AG04450 (cell line): ENCODE data around the gene CAPZA1. TPM values are rescaled to one million over a fixed set of nuclear protein-coding genes. Genes with fewer than 3 reads are reported as not detected.

Source experiments
- CTCF ChIA-PET: fragments of 300-600, 350-600 bp; formaldehyde crosslinking; extraction: SDS; loops from one replicate; lab custom pipeline; 2022; ENCODE audit warnings: antibody characterized with exemption, inconsistent platforms; lab: Charles Lee
- POLR2A ChIA-PET: fragments of 350-600 bp; formaldehyde crosslinking; extraction: SDS; loops from one replicate; lab custom pipeline; 2021; ENCODE audit warnings: antibody characterized with exemption, inconsistent platforms; lab: Yijun Ruan, JAX
- DNase-seq: peaks from one replicate; pipeline ENCODE4 v3.0.0-alpha.2; 2011; ENCODE audit warnings: low read depth, low spot score
- H3K27ac ChIP-seq: one replicate; pipeline ENCODE4 v1.5.1; 2012; ENCODE audit warnings: low read depth, low read length, control low read depth
- H3K27me3 ChIP-seq: one replicate; pipeline ENCODE4 v1.6.0; 2012; ENCODE audit warnings: low read length; ENCODE audit not compliant: control insufficient read depth, insufficient read depth
- H3K4me3 ChIP-seq: 2 replicates; pipeline ENCODE4 v1.5.1; 2011; ENCODE audit warnings: mild to moderate bottlenecking, low read depth, low read length, control low read depth
- H3K9me3 ChIP-seq: 2 replicates; pipeline ENCODE4 v1.5.1; 2012; ENCODE audit warnings: low read length; ENCODE audit not compliant: control insufficient read depth, insufficient read depth
- polyA plus RNA-seq: library from polyadenylated mRNA; depleted of rRNA; stranded (reverse); fragments of >200 nt; gene quantifications from 2 replicates; pipeline ENCODE4 v1.2.3, GENCODE V29; 2011
- TF ChIP-seq, protein P1 (sequence below): IDR thresholded peaks from 2 replicates; pipeline ENCODE4 v1.5.1; 2011; ENCODE audit warnings: low read depth, low read length, control low read depth, inconsistent platforms

The CAPZA1 gene
- polyA plus RNA-seq, 1 experiment: 273 TPM

DNA sequence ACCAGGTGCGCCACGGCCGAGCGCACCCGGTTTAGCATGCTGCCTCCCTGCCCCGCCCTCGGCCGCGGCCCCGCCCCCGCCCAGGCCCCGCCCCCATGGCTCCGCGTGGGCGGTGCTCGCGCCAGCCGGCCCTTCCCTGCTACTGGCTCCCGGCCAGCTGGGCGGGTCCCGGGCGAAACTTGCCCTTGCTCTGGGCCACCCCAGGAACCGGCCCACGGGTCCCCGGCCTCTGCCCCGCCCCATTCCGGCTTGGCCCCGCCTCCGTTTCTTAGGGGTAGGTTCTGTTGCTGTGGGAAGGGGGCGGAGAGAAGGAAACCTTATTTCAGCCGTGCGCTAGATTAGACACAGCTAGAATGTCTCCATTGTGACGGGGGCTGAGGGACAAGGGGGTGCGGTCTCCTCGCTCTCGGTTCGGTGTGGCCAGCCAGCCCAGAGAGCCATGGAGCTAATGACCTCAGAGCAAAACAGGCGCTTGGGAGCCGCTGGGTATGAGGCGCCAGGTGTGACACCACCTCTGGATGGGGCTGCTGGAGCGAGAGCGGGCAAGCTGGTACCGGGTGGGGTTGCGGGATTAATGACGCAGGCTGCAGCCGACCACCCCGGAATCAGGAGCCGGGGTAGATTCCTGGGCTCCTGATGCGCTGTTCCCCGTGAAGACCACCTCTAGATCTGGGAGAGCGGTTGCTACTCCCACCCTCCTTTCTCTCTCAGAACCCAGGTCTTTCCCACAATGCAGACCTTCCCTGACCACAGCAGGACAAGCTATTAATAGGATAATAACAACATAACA is 95.8 kb downstream of the CAPZA1 start, which contains the start of gene PPM1J:
PPM1J (minus strand) TSS at position 69 of the 790 bp plus-strand sequence; CDS start at position 38, 31 bp downstream.
- CTCF ChIA-PET: interaction anchor here (0.6 to 12.0 kb wide), 59 partner anchors 8 to 1215 kb away, joined by 3 to 515 read pairs (median 5); partner anchors contain the start of genes CAPZA1, LRIG2, RHOC and SLC16A1
- TF ChIP-seq, protein P1, sequence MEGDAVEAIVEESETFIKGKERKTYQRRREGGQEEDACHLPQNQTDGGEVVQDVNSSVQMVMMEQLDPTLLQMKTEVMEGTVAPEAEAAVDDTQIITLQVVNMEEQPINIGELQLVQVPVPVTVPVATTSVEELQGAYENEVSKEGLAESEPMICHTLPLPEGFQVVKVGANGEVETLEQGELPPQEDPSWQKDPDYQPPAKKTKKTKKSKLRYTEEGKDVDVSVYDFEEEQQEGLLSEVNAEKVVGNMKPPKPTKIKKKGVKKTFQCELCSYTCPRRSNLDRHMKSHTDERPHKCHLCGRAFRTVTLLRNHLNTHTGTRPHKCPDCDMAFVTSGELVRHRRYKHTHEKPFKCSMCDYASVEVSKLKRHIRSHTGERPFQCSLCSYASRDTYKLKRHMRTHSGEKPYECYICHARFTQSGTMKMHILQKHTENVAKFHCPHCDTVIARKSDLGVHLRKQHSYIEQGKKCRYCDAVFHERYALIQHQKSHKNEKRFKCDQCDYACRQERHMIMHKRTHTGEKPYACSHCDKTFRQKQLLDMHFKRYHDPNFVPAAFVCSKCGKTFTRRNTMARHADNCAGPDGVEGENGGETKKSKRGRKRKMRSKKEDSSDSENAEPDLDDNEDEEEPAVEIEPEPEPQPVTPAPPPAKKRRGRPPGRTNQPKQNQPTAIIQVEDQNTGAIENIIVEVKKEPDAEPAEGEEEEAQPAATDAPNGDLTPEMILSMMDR: no peak
- Histone ChIP-seq H3K27ac (peak within 1 kb of the TSS; percentile 39), H3K27me3 (peaks cover 3% of the 10 kb centered on the region), H3K9me3 (no peaks in the 10 kb centered on the region; the same call in 1 of the 2 replicates), H3K4me3 (peak within 1 kb of the TSS; percentile 68)
- peak; percentile 70 for DNase-seq
- POLR2A ChIA-PET: interaction anchor here (0.6 to 1.5 kb wide), 10 partner anchors 11 to 358 kb away, joined by 3 to 9 read pairs (median 4); partner anchors contain the start of genes LRIG2, MOV10 and SLC16A1

DNA sequence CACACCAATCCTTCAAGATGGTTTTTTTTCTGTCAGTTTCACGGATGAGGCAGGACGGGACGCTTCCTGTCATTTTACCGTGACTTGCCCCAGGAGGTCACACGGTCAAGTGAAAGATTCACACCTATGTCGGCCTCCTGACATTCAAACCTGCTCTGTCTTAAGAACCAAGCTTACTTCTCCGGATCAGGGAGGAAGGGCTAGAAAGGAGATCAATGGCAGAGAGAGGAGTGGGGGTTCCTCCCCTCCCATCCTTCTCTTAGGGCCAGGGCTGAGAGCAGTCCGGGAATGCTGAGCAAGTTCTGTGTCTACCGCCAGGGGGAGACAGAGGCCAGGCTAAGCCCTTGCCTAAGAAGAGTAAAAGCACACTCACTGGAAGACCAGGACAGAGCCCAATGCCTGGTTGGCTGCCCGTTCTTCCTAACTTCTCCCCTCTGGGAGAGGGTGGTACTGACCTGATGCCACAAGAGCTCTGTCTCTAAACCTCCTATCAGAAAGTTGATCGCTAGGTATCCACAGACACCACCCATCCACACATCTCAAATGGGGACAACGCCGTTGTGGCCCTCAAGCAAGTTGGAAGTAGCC is 96.6 kb downstream of the CAPZA1 start:
- peak; percentile 81 for DNase-seq
- CTCF ChIA-PET: interaction anchor here (0.5 to 12.0 kb wide), 67 partner anchors 9 to 1215 kb away, joined by 3 to 515 read pairs (median 5); partner anchors contain the start of genes CAPZA1, LRIG2, RHOC and SLC16A1
- TF ChIP-seq, protein P1: peak; percentile 95
- H3K4me3 ChIP-seq: peak overlapping the region; percentile 68
- no peaks in the 10 kb centered on the region; the same call in 1 of the 2 replicates for H3K9me3 ChIP-seq
- POLR2A ChIA-PET: interaction anchor here (0.9 to 1.5 kb wide), 3 partner anchors 8 to 357 kb away, joined by 3 to 8 read pairs (median 4); partner anchors contain the start of gene LRIG2
- H3K27me3 ChIP-seq: peaks cover 3% of the 10 kb centered on the region
- H3K27ac ChIP-seq: no peak overlapping the region

DNA sequence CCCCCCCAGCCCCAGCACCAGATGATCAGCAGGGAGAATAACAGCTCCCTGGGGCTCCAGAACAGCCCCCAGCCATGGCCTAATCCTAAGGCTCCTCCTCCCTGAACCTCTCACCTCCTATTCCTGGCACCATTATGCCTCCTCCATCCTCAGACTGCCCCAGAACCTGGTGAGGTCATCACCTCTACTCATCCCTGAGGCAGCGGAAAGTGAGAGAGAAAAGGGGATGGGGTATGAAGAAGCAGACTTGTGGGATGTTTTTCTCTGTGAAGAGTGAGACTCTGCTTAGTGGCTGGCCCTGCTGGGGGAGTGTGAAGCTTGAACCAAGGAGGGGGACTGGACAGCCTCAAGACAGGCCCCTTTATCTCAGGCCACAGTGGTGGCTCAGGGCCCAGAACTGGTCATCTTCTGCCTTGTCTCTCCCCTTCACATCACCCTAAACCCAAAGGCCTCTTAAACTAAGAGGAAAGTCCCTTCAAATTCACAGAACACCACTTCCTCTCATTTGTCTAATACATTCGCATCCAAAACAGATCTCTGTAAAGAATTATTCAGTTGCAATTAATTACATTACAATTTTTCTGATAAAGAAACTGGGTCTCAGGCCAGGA is 97.7 kb downstream of the CAPZA1 start:
- Histone ChIP-seq H3K4me3 (no peak overlapping the region), H3K27me3 (peaks cover 3% of the 10 kb centered on the region), H3K27ac (no peak overlapping the region), H3K9me3 (no peaks in the 10 kb centered on the region; the same call in 1 of the 2 replicates)
- CTCF ChIA-PET: interaction anchor here (0.6 to 12.0 kb wide), 21 partner anchors 9 to 1036 kb away, joined by 3 to 515 read pairs (median 16); partner anchors contain the start of genes LRIG2 and RHOC
- no peak for DNase-seq
- POLR2A ChIA-PET: interaction anchor here (0.9 kb wide), 1 partner anchor 9 kb away, joined by 4 read pairs; no protein-coding TSS in a partner anchor
- TF ChIP-seq, protein P1: no peak

DNA sequence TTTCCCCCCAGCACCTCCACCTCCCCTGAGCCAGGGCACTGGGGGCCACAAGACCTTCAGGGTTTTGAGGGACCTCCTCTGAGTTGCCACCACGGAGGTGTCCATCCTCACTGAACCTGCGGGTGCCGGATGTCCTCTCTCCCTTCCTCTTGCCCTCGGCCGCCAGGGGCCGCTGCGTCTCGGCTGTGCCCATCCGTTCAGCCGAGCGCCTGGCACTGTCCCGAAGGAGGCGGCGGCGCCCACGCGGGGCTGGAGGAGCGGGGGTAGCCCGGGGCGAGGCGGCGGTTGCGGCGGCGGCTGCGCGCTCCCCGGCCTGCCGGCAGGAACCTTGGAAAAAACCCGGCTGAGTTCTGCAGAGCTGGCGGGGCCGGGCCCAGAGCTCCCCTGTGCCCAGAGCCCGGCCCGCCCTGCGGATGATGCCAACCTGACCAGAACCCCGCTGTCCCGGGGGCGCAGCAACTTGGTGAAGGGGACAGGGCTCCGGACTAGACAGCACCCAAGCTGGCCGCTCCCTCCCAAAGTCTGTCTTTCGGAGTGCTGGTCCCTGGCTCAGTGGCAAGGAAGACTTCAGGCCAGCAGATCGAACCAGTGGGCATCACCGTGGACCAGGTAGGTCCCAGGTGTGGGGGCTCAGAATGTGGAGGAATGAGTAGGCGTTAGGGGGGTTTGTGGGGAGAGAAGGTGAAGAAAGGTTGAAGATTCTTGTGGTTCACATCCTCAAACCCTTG is 99.2 kb downstream of the CAPZA1 start:
- H3K27me3 ChIP-seq: peaks cover 3% of the 10 kb centered on the region
- TF ChIP-seq, protein P1: peak; percentile 82
- POLR2A ChIA-PET: no interaction called here
- DNase-seq: no peak
- CTCF ChIA-PET: interaction anchor here (0.5 to 12.0 kb wide), 49 partner anchors 8 to 1071 kb away, joined by 3 to 515 read pairs (median 4); partner anchors contain the start of genes LRIG2 and SLC16A1
- H3K4me3 ChIP-seq: peak overlapping the region; percentile 17; the same call in 1 of the 2 replicates
- H3K9me3 ChIP-seq: no peaks in the 10 kb centered on the region; the same call in 1 of the 2 replicates
- no peak overlapping the region for H3K27ac ChIP-seq
